ENCODE measurements around the gene UROC1. TPM values are rescaled to one million over a fixed set of nuclear protein-coding genes. Genes with fewer than 3 reads are reported as not detected.

UROC1 gene
- total RNA-seq = not detected
- long read RNA-seq = 0 reads

DNA sequence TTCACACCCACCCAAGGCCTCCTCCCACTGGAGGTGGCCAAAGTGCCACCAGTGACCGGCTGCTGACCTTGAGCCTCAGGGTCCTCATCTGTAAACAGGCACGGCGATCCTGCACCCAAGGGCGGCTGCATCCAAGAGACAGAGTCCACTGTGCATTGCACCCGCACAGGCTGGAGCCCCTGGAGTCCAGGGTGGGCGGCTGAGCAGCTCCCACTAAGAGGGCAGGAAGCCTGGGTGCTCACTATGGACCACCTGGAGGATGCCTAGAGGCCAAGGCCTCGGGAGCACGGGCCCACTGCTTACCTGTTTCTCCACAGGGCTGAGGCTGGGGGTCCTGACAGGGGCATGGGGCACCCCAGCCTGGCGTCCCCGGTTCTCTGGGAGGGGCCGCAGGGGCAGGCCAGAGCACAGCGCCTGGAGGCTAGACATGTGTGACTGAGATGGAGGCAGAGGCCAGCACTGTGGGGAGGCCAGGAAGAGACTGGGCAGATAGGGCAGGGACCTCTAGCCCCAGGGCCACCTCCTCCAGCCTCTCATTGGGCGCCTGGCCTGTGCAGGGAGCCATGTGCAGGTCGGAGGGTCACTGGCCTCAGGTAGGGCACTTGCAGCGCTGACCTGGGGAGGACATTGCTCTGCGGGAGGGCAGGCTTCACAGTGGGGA is at the start of gene UROC1:
TSS of gene UROC1 (minus strand) at position 483 of the 661 bp plus-strand sequence. CDS start at position 429, 54 bp downstream.
- DNase-seq (ENCODE audit: missing footprints) (peak; percentile 61), ATAC-seq (no peak)
- intact Hi-C loops (cut with DNase I) = no loop called here

DNA sequence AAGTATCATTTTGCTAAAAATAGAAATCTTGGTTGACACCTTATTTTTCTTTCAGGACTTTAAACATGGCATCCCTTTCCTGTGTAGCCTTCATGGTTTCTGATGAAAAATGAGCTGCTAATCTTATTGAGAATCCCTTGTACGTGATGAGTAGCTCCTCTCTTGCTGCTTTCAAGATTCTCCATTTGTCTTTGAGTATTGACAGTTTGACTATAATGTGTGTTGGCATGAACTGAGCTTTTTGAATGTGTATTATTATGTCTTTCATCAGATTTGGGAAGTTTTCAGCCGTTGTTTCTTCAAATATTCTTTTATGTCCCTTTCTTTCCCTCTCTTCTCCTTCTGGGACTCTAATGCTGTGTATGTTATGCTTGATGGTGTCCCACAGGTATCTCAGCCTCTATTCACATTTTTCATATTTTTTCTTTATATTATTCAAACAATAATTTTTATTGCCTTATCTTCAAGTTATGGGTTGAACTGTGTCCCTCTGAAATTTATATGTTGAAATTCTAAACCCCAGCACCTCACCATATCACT is 45.2 kb upstream of the UROC1 start:
- ATAC-seq (no peak), DNase-seq (ENCODE audit: missing footprints) (no peak)
- intact Hi-C loops (cut with DNase I) = no loop called here

DNA sequence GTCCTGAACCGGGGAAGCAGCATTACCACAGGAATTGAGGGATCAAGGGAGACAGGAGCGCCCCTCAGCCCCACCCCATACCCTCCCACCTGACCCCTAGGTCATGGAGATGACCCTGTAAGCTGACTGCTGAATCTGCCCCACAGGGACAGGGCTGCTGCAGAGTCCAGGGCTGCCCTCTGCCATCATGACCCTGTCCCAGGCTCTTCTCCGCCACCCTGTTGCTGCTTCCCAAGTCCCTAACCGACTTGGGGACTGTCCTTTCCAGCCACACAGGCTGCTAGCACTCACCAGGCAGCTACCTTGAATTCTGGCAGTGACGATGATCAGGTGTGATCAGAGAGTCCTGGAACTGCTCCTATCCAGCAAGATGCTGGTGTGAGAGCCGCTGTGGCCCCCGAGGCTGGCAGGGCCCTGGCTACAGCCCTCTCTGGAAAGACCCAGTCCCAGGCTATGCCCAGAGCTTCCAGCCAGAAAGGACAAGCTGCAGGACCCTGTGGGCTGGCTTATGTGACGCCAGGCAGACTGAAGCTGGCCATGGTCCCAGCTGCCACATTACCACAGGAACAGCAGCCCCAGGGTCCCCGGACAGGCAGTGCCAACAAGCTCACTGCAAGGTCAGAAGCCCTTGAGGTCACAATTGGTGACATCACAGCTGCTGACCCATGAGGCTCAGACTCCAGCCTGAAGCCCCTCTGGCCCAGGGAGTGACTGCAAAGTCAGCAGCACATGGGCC is 40.9 kb upstream of the UROC1 start, which contains the start of gene C3orf22:
TSS of gene C3orf22 (minus strand) at position 597 of the 736 bp plus-strand sequence. CDS start 5,542 bp downstream, outside the sequence.
- ATAC-seq (no peak), DNase-seq (ENCODE audit: missing footprints) (no peak)
- intact Hi-C loops (cut with DNase I) = no loop called here

DNA sequence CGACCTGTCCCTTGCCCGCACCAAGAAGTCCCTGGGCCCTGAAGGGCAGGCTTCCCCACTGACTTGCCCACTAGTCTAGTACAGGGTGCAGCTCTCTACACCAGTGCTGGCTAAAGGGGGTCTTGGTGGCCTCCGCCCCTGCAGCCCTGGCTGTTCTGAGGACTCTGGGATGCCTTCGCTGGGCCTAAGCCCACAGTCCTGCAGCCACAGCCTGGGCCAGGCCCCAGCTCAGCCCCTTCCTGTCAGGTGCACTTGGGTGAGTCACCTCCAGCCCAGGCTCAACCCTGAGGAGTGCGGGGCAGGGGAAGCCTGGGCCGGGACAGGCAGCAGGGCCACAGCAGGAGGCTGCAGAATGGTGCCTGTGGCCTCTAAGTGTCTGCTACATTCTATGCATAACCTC is 40.2 kb upstream of the UROC1 start:
- ATAC-seq = no peak
- intact Hi-C loops (cut with DNase I) = no loop called here
- DNase-seq (ENCODE audit: missing footprints) = no peak

DNA sequence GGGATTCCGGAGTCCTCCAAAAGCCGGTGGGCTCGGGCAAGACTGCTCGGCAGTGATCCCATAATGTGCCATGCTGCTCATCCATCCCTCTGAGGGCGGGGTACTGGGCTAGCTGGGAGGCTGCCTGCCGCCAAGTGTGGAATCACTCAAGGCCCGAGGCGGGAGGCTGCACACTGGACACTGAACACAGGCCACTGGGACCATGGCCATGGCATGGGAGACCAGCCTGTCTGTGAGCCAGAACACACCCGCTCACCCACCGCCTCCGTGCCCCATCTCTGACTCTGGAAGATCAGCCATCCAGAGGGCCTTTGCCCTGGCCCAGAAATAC is 39.8 kb upstream of the UROC1 start:
- intact Hi-C loops (cut with DNase I) = no loop called here
- no peak for ATAC-seq
- no peak for DNase-seq (ENCODE audit: missing footprints)

DNA sequence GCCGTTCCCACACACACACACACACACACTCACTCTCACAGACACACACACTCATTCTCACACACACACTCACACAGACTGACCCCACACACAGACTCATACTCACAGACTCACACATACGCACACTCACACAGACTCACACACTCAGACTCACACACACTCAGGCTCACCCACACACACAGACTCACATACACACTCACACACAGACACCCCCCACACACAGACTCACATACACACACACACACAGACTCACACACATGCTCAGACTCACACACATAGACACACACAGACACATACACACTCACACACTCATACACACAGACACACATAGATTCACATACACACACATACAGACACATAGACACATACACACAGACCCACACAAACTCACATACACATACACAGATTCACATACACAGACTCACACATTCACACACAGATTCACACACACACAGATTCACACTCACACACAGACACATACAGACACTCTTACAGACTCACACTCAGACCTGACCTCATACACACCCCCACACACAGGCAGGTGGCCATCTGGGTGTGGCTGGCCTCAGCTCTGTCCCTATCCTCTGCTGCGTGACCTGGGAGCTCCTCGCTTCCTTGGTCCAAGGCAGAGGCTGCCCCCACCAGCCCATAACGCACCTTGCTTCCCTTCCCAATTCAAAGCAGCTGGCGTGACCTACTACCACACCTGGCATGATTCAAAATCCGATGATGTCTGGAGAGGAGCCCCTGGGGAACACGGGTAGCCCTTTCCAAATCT is 39.3 kb upstream of the UROC1 start:
- intact Hi-C loops (cut with DNase I) = no loop called here
- DNase-seq (ENCODE audit: missing footprints) (no peak), ATAC-seq (no peak)

DNA sequence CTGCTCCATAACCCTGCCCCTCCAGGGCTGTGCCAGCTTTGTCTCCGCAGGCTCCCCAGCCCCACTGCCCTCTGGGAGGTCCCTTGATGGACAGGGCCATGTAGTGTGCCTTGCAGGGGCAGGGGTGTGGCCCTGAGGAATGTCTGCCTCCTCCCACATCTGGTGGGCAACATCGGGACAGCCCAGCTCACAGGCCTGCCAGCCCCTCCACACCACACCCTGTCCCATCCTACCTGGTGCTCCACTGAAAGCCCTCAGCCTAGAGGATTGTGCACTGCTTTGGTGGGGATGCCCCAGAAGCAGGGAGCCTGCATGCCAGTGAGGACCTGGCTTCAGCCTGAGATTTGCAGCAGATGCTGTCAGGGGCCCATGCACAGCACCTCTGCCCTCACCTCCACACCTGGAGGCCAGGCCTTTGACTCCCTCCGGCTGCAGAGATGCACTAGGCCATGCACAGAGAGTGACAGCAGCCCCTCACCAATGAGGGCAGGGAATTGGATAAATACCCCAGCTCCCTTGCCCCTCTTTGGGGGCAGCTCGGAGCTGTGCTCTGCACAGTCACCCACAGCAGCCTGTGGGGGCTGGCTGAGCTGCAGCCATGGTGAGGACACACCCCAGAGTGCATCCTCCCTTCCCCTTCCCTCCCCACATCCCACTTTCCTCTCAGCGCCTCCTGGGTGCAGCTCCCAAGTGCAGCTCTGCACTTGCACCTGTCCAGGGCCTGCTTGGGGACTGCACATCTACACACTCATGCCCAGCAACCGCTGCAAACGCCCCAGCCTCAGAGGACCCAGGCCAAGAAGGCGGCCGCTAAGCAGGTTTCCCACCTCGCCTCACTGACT is 38.4 kb upstream of the UROC1 start:
- intact Hi-C loops (cut with DNase I) = no loop called here
- ATAC-seq (no peak), DNase-seq (ENCODE audit: missing footprints) (no peak)

DNA sequence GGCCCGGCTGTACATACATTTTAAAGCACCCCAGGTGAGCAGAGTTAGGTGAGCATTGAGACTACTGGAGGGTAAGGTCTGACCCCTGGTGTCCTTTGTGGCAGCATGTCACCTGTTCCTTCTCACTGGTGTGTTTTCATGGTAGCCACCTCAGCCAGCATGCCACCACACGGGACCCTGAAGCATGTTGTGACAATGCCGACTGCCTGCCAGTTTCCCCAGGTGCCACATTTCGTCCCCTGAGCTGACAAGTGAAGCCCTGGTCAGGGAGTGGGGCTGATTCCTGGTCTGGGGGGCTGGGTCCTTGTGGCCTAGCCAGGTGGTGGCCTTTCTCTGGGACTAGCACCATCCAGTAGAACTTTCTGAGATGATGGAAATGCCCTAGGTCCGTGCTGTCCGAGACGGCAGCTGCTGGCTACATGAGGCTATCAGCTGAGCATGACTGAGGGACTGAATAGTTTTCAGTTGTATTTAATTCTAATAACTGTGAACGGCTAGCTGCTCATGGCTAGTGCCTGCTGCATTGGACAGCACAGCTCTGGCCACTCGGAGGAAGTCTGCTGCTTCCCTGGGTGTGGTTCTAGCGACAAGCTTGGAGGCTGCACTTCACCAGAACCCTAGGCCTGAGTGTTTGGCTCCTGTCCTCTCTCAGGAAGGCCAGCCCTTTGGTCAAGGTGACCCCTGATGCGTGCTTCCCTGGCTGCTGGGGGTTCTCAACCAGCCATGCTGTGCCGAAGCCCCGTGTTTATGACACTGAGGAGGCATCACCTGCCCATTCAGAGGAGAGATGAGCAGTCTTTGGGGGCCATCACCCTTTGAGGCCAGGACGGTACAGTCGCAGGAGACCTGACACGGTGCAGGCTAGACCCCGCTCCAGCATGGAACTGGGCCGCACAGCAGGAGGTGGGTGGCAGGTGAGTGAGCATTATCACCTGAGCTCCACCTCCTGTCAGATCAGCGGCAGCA is 37.3 kb upstream of the UROC1 start:
- DNase-seq (ENCODE audit: missing footprints) = no peak
- ATAC-seq = no peak
- intact Hi-C loops (cut with DNase I) = no loop called here

DNA sequence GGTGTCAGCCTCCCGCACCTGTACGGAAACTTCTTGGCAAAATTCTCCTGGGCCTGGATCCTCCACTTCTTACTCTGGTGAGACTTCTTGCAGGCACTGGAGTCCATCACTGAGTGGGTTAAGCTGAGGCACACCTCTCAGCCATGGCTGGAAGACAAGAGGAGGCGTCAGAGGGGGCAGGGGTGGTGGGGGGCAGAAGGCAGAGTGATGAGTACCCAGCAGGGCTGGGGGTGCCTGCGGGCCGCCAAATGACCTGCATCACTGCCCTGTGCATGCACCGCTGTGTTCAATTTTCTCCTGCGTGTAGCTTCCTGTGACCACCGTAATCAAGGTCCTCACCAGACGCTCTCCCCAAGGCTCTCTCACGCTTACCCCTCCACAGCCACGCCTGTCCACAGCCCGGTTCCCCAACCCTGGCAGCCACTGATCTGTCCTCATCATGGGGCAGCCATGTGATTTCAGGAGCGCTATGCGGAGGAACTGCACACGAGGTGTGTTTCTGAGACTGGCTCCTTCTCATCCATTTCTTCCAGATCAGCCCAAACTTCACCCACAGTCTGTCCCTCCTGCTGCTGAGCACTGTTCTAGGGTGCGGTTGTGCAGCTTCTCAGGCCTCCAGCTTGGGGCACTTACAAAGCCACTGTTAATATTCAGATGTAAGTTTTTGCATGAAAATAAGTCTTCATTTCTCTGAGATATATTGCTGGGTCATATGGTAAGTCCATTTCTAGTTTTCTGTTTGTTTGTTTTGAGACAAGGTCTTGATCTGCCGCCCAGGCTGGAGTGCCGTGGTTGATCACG is 35.9 kb upstream of the UROC1 start:
- DNase-seq (ENCODE audit: missing footprints) = no peak
- ATAC-seq = no peak
- intact Hi-C loops (cut with DNase I) = no loop called here

DNA sequence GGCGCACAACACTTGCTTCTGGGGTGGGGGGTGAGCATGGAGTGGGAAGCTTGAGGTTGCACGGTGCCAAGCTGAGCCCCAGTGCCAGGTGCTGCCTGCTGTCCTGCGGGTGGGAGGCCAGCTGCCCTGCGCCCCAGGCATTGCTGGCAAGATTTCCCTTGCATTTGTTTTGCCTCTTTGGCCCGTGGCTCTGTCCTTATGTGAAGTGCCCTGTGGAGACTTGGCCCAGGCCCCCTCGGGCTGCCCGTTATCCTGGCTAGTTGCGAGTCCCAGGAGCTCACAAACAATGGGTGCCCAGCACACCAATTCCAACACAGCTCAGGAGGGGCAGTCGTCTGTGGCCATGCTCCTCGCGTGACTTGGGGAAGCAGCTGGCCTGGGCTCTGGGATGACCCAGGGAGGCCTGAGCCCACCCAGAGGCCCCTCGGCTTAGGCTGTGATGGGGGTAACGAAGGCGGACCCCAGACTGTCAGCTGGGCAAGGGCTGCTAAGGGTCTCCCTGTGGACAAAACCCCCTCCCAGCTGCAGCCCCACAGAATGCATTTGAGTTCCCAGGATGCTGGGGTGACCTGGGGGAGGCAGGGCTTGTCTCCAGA is 35.2 kb upstream of the UROC1 start:
- ATAC-seq (no peak), DNase-seq (ENCODE audit: missing footprints) (no peak)
- intact Hi-C loops (cut with DNase I) = no loop called here

DNA sequence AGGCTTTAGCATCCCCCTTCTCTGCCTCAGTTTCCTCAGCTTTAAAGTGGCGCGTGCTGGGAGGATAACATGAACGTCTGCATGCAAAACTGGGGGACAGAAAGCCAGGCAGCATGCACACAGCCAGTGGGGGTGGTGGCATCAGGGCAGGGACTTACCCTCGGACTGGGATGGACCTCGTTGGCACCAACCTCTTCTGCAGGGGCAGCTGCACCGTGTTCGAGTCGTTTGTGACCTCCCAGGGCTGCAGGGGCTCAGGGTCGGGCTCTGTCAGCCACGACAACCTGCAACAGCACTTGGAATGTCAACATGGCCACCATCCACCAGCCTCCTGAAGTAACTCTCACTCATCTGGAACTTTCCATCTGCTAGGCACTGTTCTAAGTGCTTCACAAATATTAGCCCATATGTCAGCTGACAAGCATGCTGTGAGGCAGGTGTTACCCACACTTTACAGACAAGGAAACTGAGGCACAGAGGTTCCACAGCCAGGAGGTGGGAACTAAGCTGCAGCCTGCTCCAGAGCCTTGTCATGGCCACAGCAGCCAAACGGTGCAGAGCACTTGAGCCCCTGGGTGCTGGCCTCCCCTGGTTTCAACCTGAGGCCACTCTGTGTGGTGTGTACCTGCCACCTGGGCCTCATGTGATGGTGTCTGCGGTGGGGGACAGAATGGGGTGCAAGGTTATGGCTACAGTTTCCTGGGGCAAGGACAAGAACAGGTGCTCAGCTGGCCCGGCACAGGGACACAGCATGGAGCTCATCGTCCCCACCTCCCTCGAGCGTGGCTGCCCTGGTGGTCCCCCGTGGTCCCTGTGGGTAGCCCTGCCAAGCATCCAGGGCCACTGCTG is 34.5 kb upstream of the UROC1 start:
- intact Hi-C loops (cut with DNase I) = no loop called here
- ATAC-seq = no peak
- DNase-seq (ENCODE audit: missing footprints) = no peak

DNA sequence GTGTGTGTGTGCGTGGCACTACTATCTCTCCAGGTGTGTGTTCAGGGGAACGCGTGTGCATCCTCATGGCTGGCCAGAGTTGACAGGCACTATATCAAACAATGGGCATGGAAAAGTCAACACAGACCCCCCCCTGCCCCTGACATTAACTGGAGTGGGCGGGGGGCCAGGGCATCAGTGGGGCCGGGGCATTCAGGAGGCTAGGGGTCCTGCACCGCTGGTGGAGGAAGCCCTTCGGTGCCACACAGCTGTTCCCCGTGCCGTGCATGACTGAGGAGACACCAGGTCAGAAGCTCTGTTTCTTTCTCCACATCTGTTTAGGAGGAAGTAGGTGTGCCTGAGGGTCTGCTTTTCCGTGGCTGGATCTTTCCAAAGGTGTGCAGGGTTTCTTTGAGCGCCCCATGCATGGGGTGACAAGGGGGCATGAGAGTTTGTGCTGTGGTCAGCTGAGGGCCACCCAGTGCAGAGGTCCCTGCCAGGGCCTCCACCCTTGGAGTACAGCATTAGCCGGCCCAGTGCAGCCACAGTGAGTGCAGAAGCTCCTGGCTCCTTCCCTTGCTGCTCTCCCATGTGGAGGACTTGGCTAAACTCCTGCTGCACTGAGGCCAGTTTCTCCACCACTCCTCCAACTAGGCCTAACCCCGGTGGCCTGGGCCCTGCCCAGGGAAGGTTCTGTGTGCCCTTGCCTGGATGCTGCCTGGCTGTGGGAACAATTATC is 33.7 kb upstream of the UROC1 start:
- intact Hi-C loops (cut with DNase I) = no loop called here
- DNase-seq (ENCODE audit: missing footprints) (no peak), ATAC-seq (peak; percentile 79)

DNA sequence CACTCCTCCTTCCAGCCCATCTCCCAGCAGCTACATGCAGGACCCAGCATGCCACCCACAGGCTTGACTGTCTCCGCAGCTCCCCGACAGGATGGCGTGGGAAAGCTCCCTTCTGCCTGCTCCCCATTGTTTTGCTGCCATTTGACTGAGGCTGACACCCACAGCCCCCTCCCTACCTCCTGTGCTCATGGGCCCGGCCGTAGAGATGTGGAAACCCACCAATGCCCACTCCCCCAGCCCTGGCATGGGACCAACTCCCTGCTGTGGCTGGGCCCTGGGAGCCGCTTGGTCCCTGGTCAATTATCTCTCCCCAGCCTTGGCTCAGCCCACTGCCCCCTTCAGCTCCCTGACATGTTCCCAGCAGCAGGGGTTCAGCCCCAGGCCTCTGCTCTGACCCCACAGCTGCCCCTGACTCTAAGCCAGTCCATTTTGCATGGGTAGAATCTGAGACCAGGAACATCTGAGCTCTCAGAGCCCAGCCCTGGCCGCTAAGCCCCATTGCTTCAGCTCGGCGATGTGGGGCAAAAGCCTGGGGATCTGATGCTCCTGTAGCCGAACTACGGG is 33.0 kb upstream of the UROC1 start:
- no peak for DNase-seq (ENCODE audit: missing footprints)
- intact Hi-C loops (cut with DNase I) = no loop called here
- no peak for ATAC-seq

DNA sequence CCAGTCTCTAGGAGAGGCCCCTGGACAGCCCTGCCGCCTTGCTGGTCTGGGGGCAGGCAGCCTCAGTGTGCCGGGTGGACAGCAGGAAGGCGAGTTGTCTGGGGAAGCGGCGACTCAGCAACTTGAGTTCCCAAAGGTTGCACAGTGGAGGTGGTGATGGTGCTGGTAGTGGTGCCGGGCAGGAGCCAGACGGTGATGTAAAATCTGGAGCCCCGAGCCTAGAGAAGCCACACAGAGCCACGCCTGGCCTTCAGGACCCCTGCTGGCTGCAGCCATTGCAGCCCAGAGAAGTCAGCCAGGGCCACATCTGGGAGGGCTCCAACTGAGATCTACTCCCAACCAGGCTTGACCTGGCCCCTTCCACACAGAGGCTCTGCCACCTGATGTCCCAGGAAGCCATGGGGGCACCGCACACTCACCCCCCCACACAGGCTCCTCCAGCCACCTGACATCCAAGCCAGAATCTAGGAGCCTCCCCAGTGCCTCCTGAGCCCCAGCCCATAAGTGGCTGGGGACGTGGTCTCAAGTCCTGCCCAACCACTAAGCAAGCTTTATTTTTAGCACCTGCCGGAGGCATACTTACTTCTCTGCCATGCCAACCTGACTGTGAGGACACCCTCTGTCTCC is 32.4 kb upstream of the UROC1 start:
- ATAC-seq (no peak), DNase-seq (ENCODE audit: missing footprints) (no peak)
- intact Hi-C loops (cut with DNase I) = no loop called here

Data from Right ventricle myocardium inferior (tissue), 1 donor.